Ishikawa (cell line): Measurements from ENCODE around the gene FBXO7.

Source experiments
- TCF12 ChIP-seq: IDR thresholded peaks from 2 replicates; pipeline ENCODE4 v1.6.1; 2012; ENCODE audit warnings: low read depth
- ZBTB7A ChIP-seq: IDR thresholded peaks from 2 replicates; pipeline ENCODE4 v1.6.1; 2012; ENCODE audit warnings: low read depth
- TF ChIP-seq, protein P1 (sequence below): IDR thresholded peaks from 2 replicates; pipeline ENCODE4 v1.6.1; 2012

DNA sequence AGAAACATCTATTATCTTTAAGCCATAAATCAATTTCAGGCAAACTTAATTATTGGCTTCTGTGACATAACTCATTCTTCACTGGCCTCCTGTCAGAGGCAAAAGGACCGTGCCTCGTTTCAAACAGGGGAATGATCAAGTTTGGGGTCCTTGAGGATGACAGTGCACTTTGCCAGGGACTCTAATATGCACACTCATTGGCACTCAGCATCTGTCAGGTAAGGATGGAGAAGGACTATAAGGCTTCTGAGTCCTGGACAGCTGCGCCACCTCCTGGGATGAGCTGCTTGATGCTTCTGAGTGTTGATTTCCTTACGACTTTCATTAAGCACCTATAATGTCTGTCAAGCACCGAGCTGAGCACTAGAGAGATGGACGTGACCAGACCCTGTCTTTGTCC lies 30.5 kb upstream of the FBXO7 start:
- TF ChIP-seq TCF12 (no peak), ZBTB7A (no peak)
- TF ChIP-seq, protein P1, sequence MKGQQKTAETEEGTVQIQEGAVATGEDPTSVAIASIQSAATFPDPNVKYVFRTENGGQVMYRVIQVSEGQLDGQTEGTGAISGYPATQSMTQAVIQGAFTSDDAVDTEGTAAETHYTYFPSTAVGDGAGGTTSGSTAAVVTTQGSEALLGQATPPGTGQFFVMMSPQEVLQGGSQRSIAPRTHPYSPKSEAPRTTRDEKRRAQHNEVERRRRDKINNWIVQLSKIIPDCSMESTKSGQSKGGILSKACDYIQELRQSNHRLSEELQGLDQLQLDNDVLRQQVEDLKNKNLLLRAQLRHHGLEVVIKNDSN: no peak
